ENCODE data around the gene PDE6G. TPM values are rescaled to one million over a fixed set of nuclear protein-coding genes. Genes with fewer than 3 reads are reported as not detected.

Gene PDE6G
- total and polyA plus RNA-seq, 2 experiments from 2014 or later: 5.5 to 9.0 TPM

DNA sequence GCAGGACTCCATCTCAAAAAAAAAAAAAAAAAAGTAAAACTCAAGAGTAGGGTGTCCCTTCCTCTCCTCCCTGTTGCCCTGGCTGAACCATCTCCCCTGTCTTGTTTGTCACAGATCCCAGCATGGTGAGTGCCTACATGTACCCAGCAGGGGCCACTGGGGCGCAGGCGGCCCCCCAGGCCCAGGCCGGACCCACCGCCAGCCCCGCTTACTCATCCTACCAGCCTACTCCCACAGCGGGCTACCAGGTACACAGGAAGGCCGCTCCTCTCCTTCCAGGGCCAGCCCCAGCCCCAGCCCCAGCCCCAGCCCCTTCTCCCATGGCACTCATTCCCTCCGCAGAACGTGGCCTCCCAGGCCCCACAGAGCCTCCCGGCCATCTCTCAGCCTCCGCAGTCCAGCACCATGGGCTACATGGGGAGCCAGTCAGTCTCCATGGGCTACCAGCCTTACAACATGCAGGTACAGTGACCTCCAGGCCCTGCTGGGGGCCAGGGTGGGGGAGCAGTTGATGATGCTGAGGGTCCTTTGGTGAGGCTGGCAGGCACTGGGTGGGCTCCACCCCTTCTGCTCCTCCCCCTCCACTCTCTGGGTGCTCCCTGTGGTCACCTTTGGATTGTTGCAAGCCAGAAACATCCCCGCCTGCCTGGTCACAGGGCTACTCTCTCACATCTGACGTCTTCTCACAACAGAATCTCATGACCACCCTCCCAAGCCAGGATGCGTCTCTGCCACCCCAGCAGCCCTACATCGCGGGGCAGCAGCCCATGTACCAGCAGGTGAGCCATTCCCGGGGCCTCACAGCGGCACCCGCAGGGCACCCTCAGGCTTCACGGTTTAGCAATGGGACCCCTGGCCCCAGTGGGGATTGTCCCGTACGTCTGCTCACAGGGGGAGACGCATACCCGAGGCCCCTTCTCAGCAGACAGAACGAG is 44.3 kb upstream of the PDE6G start:
- H3K4me3 Mint-ChIP-seq: peak overlapping the region; percentile 23; the same call in 2 of the 3 replicates
- H3K4me1 Mint-ChIP-seq: peaks cover 10% of the 10 kb centered on the region; the same call in 2 of the 3 replicates
- no peaks in the 10 kb centered on the region for H3K9me3 Mint-ChIP-seq
- TF ChIP-seq JUNB (IDR thresholded peaks at IDR 0.05; ENCODE audit: unreplicated experiment): no peak
- TF ChIP-seq POLR2AphosphoS5 (IDR thresholded peaks at IDR 0.05; ENCODE audit: low read depth): no peak
- TF ChIP-seq CREB1 (CRISPR knock-in tag; IDR thresholded peaks at IDR 0.05; ENCODE audit: low read depth): no peak
- TF ChIP-seq, protein P1, sequence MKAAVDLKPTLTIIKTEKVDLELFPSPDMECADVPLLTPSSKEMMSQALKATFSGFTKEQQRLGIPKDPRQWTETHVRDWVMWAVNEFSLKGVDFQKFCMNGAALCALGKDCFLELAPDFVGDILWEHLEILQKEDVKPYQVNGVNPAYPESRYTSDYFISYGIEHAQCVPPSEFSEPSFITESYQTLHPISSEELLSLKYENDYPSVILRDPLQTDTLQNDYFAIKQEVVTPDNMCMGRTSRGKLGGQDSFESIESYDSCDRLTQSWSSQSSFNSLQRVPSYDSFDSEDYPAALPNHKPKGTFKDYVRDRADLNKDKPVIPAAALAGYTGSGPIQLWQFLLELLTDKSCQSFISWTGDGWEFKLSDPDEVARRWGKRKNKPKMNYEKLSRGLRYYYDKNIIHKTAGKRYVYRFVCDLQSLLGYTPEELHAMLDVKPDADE (IDR thresholded peaks at IDR 0.05): no peak
- no peak for TF ChIP-seq REST (IDR thresholded peaks at IDR 0.05; ENCODE audit: unreplicated experiment)
- TF ChIP-seq NANOG (IDR thresholded peaks at IDR 0.05; ENCODE audit: borderline replicate concordance): no peak
- TF ChIP-seq ZNF114 (CRISPR knock-in tag; IDR thresholded peaks at IDR 0.05): no peak
- TF ChIP-seq ZNF331 (CRISPR knock-in tag; IDR thresholded peaks at IDR 0.05; ENCODE audit: low read depth): no peak
- TF ChIP-seq EZH2phosphoT487 (IDR thresholded peaks at IDR 0.05; ENCODE audit: unreplicated experiment): no peak
- TF ChIP-seq, protein P2, sequence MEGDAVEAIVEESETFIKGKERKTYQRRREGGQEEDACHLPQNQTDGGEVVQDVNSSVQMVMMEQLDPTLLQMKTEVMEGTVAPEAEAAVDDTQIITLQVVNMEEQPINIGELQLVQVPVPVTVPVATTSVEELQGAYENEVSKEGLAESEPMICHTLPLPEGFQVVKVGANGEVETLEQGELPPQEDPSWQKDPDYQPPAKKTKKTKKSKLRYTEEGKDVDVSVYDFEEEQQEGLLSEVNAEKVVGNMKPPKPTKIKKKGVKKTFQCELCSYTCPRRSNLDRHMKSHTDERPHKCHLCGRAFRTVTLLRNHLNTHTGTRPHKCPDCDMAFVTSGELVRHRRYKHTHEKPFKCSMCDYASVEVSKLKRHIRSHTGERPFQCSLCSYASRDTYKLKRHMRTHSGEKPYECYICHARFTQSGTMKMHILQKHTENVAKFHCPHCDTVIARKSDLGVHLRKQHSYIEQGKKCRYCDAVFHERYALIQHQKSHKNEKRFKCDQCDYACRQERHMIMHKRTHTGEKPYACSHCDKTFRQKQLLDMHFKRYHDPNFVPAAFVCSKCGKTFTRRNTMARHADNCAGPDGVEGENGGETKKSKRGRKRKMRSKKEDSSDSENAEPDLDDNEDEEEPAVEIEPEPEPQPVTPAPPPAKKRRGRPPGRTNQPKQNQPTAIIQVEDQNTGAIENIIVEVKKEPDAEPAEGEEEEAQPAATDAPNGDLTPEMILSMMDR (conservative IDR thresholded peaks at IDR 0.05; ENCODE audit: low read depth in 2 of 2): no peak
- TF ChIP-seq EZH2 (IDR thresholded peaks at IDR 0.05; ENCODE audit: low read depth, unreplicated experiment): no peak
- TF ChIP-seq ZNF462 (CRISPR knock-in tag; IDR thresholded peaks at IDR 0.05): no peak
- Histone ChIP-seq H3K36me3 (ENCODE audit: insufficient read depth) (peaks cover 3% of the 10 kb centered on the region), H2AFZ (no peak overlapping the region), H3K27me3 (ENCODE audit: insufficient read depth) (no peaks in the 10 kb centered on the region), H3F3A (replicated peaks; ENCODE audit: low read depth) (peaks cover 26% of the 10 kb centered on the region), H3K4me2 (no peak overlapping the region), H3K79me2 (replicated peaks; ENCODE audit: insufficient read depth) (peaks cover 51% of the 10 kb centered on the region), H3K4me1 (ENCODE audit: insufficient read depth) (peaks cover 10% of the 10 kb centered on the region), H3K4me3 (no peak overlapping the region), H4K20me1 (replicated peaks; ENCODE audit: insufficient read depth) (peaks cover 12% of the 10 kb centered on the region), H3K27ac (ENCODE audit: low read depth) (0 out of 2 replicates have a peak overlapping the region, but pooled peaks have one; percentile 26), H3K9me2 (ENCODE audit: insufficient read depth) (no peaks in the 10 kb centered on the region)
- H3K36me3 Mint-ChIP-seq (ENCODE audit: low read depth): peaks cover 60% of the 10 kb centered on the region
- no peak overlapping the region; the same call in 1 of the 2 replicates for H3K27ac Mint-ChIP-seq
- DNase-seq (ENCODE audit: low spot score) (no peak), ATAC-seq (no peak)
- peaks cover 15% of the 10 kb centered on the region for H3K27me3 Mint-ChIP-seq (ENCODE audit: insufficient read depth, low read depth, poor library complexity)

Data from GM23338 (cell line).